HepG2 (cell line): ENCODE data around the gene SMAP2.
"Not testable (repeated sequence)": the region's sequence is repeated elsewhere in the genome, so short reads cannot be mapped to it uniquely, and the experiment has no call there.

Source experiments
- ATM ChIP-seq: fragments of 450-650 bp; IDR thresholded peaks from 2 replicates; pipeline ENCODE4 v1.7.1; 2017; ENCODE audit warnings: mild to moderate bottlenecking, borderline replicate concordance
- CC2D1A ChIP-seq: sonication (generic); formaldehyde crosslinking; IDR thresholded peaks from 2 replicates; pipeline ENCODE4 v1.8.1; 2023; ENCODE audit warnings: mild to moderate bottlenecking, missing genetic modification reagents
- EP300 ChIP-seq, 3 experiments: sonication (generic) in 1 of 3; formaldehyde crosslinking in 1 of 3; IDR thresholded peaks; 2 replicates each; pipeline versions ENCODE4 v1.5.1 to v1.6.1; 2011 to 2020; ENCODE audit warnings: low read depth in 2 of 3, low read length in 2 of 3, borderline replicate concordance in 1 of 3, improper control_type of control experiment in 1 of 3, mild to moderate bottlenecking in 1 of 3, missing genetic modification reagents in 1 of 3, moderate library complexity in 1 of 3
- HIC2 ChIP-seq: sonication (generic); formaldehyde crosslinking; IDR thresholded peaks from 2 replicates; pipeline ENCODE4 v1.9.0; 2022; ENCODE audit warnings: low read depth, missing genetic modification reagents
- HMG20A ChIP-seq: IDR thresholded peaks from 2 replicates; pipeline ENCODE4 v1.6.1; 2016; ENCODE audit warnings: borderline replicate concordance
- REST ChIP-seq, 2 experiments: IDR thresholded peaks; 2 replicates each; pipeline ENCODE4 v1.6.1; 2011 to 2012; ENCODE audit warnings: low read length in 2 of 2, borderline replicate concordance in 1 of 2, low read depth in 1 of 2, mild to moderate bottlenecking in 1 of 2, moderate library complexity in 1 of 2
- SNAPC5 ChIP-seq: sonication (generic); formaldehyde crosslinking; IDR thresholded peaks from 2 replicates; pipeline ENCODE4 v1.8.1; 2023; ENCODE audit warnings: mild to moderate bottlenecking, missing genetic modification reagents, borderline replicate concordance
- SOX13 ChIP-seq, 3 experiments: fragments of 450-650 bp in 1 of 3; sonication (generic) in 1 of 3; formaldehyde crosslinking in 1 of 3; IDR thresholded peaks in 2 of 3; conservative IDR thresholded peaks in 1 of 3; 2 replicates each; pipeline versions ENCODE4 v1.5.0 to v1.6.1; 2016 to 2020; ENCODE audit warnings: antibody characterized with exemption in 1 of 3, mild to moderate bottlenecking in 1 of 3, missing compliant biosample characterization in 1 of 3, missing genetic modification reagents in 1 of 3, moderate library complexity in 1 of 3
- ZBTB38 ChIP-seq: sonication (generic); formaldehyde crosslinking; IDR thresholded peaks from 2 replicates; pipeline ENCODE4 v1.5.1; 2020; ENCODE audit warnings: mild to moderate bottlenecking, missing genetic modification reagents
- ZNF121 ChIP-seq: sonication (generic); formaldehyde crosslinking; IDR thresholded peaks from 2 replicates; pipeline ENCODE4 v1.5.0; 2020; ENCODE audit warnings: mild to moderate bottlenecking, missing genetic modification reagents
- ZNF382 ChIP-seq: sonication (generic); formaldehyde crosslinking; IDR thresholded peaks from 2 replicates; pipeline ENCODE4 v1.5.0; 2020; ENCODE audit warnings: missing genetic modification reagents, mild to moderate bottlenecking, borderline replicate concordance
- ZNF768 ChIP-seq: sonication (generic); formaldehyde crosslinking; IDR thresholded peaks from 2 replicates; pipeline ENCODE4 v1.4.0; 2020; ENCODE audit warnings: missing genetic modification reagents
- ZSCAN30 ChIP-seq: sonication (generic); formaldehyde crosslinking; IDR thresholded peaks from 2 replicates; pipeline ENCODE4 v1.5.0; 2020; ENCODE audit warnings: mild to moderate bottlenecking, missing genetic modification reagents

GRCh38 chr1:40331403-40331802 is 42.1 kb upstream of the SMAP2 start:
- TF ChIP-seq REST (IDR thresholded peaks at IDR 0.05; ENCODE audit: borderline replicate concordance in 1 of 2, low read depth in 1 of 2, low read length in 2 of 2); ZNF768 (CRISPR knock-in tag); SNAPC5 (CRISPR knock-in tag); ZNF382 (CRISPR knock-in tag); ZNF121 (CRISPR knock-in tag); ZBTB38 (CRISPR knock-in tag); ZSCAN30 (CRISPR knock-in tag); ATM; SOX13 (IDR thresholded peaks at IDR 0.05); SOX13 (CRISPR knock-in tag; conservative IDR thresholded peaks at IDR 0.05 in 1 of 2, IDR thresholded peaks at IDR 0.05 in 1 of 2); HMG20A (CRISPR knock-in tag); CC2D1A; EP300 (IDR thresholded peaks at IDR 0.05; ENCODE audit: low read depth in 2 of 2, low read length in 2 of 2); EP300 (CRISPR knock-in tag; IDR thresholded peaks at IDR 0.05; ENCODE audit: borderline replicate concordance); HIC2 (CRISPR knock-in tag): not testable (repeated sequence)
